Thyroid gland (tissue), 4 donors: Measurements from ENCODE around the gene MUC4.
"Not testable (repeated sequence)": the region's sequence is repeated elsewhere in the genome, so short reads cannot be mapped to it uniquely, and the experiment has no call there.

Source experiments
- CTCF ChIP-seq, 6 experiments: fragments of 200-600 bp in 3 of 6; fragments of 450-650 bp in 3 of 6; sonication (generic) in 3 of 6; IDR thresholded peaks; one replicate each; pipeline ENCODE4 v1.5.1; 2016 to 2019; ENCODE audit warnings: antibody characterized with exemption in 6 of 6, mild to moderate bottlenecking in 2 of 6, inconsistent platforms in 1 of 6, moderate library complexity in 1 of 6
- POLR2A ChIP-seq, 2 donors: fragments of 450-650 bp; IDR thresholded peaks; one replicate each; pipeline ENCODE4 v1.6.1; 2017; ENCODE audit warnings: antibody characterized with exemption in 2 of 2, mild to moderate bottlenecking in 2 of 2, moderate library complexity in 1 of 2

GRCh38 chr3:195770841-195771645 lies 40.7 kb downstream of the MUC4 start:
- TF ChIP-seq CTCF, POLR2A (IDR thresholded peaks at IDR 0.05): not testable (repeated sequence)
